Mucosa of descending colon (tissue), 3 donors: ENCODE data around the gene ANGPTL4. TPM values are rescaled to one million over a fixed set of nuclear protein-coding genes. Genes with fewer than 3 reads are reported as not detected.

ENCODE experiments used
- ATAC-seq: fragments of 200-7000 bp; cut with Tn5 transposase; one replicate; pipeline ENCODE4 v1.9.1; 2020; ENCODE audit warnings: mild to moderate bottlenecking, moderate library complexity
- DNase-seq, 3 donors: peaks; one replicate each; pipeline ENCODE4 v3.0.0-alpha.2; 2020
- H3K36me3 ChIP-seq: fragments of 200-600 bp; one replicate; pipeline ENCODE4 v1.8.0; 2021; ENCODE audit warnings: low read depth, mild to moderate bottlenecking
- H3K4me1 ChIP-seq: fragments of 200-600 bp; one replicate; pipeline ENCODE4 v1.8.0; 2021; ENCODE audit warnings: low read depth, mild to moderate bottlenecking
- H3K4me3 ChIP-seq: fragments of 200-600 bp; one replicate; pipeline ENCODE4 v1.8.0; 2021; ENCODE audit warnings: mild to moderate bottlenecking
- H3K9me3 ChIP-seq: fragments of 200-600 bp; one replicate; pipeline ENCODE4 v1.8.0; 2021; ENCODE audit warnings: mild to moderate bottlenecking
- intact Hi-C, 2 donors: fragments of 100-400 bp; cut with DNase I in 1 of 2; cut with micrococcal nuclease in 1 of 2; formaldehyde crosslinking; loops; one replicate each; pipeline versions ENCODE4 v1.11.0 to v1.11.1; 2022; cut with DNase I, micrococcal nuclease
- total RNA-seq, 3 donors: library from RNA; stranded (reverse); fragmentation: NEBNext Ultra II Directional in 2 of 3; extraction: Animal tissue kit (Norgen Biotek cat#: 25700) in 2 of 3; gene quantifications; one replicate each; pipeline versions ENCODE4 v1.2.1 to v1.2.4, GENCODE V29; 2021 to 2023
- TF ChIP-seq, protein P1 (sequence below): fragments of 200-600 bp; IDR thresholded peaks from one replicate; pipeline ENCODE4 v1.8.0; 2022; ENCODE audit warnings: antibody characterized with exemption, mild to moderate bottlenecking
- donor health status: DM: no; HTN: no; CAD: no; lungs with moderate emphysema.
- donor health status: DM: no; HTN: no; CAD: no.
- donor health status: DM: no; HTN: yes; CAD: no.

The ANGPTL4 gene
- total RNA-seq, 3 donors from 2014 or later, result 2.8 to 9.5 (median 2.9) TPM

GRCh38 chr19:8388612-8388958 is 24.6 kb downstream of the ANGPTL4 start:
- Histone ChIP-seq H3K4me3 (no peak overlapping the region), H3K36me3 (no peaks in the 10 kb centered on the region), H3K9me3 (no peaks in the 10 kb centered on the region), H3K4me1 (peaks cover 23% of the 10 kb centered on the region)
- TF ChIP-seq, protein P1, sequence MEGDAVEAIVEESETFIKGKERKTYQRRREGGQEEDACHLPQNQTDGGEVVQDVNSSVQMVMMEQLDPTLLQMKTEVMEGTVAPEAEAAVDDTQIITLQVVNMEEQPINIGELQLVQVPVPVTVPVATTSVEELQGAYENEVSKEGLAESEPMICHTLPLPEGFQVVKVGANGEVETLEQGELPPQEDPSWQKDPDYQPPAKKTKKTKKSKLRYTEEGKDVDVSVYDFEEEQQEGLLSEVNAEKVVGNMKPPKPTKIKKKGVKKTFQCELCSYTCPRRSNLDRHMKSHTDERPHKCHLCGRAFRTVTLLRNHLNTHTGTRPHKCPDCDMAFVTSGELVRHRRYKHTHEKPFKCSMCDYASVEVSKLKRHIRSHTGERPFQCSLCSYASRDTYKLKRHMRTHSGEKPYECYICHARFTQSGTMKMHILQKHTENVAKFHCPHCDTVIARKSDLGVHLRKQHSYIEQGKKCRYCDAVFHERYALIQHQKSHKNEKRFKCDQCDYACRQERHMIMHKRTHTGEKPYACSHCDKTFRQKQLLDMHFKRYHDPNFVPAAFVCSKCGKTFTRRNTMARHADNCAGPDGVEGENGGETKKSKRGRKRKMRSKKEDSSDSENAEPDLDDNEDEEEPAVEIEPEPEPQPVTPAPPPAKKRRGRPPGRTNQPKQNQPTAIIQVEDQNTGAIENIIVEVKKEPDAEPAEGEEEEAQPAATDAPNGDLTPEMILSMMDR, result no peak
- DNase-seq (peak in 1 of 3 donors; percentile 2), ATAC-seq (no peak)
- intact Hi-C loops, result no loop called here

DNA sequence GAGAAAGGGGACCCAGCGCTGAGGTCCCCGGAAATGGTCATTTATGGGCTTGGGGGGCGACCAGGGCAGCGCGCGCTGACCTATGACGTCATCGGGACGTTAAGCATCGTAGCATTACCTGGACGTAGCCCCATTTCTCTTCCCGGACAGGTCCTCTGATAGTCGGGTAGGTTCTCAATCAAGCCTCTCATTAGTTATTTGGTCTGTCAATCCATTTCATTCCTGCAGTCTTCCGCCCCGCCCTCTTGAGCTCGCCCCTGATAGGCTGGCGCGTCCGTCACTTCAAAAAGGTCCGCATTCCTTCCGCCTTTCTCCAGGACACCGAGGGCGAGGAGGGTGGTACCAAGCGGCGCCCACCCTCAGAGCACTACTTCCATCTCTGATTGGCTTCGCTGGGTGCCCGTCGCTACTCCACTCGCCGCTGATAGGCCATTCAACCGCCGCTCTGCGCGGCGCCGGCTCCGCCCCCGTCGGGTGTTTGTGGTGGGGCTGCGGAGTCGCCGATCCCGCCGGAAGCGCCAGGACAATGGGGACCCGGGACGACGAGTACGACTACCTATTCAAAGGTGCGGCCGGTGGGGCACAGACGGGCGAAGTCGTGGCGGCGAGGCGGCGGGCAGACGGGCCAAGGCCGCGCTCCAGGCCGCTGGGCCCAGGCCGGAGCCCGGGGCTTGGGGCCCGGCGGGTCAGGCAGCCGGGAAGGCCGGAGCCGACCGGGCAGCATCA is 26.1 kb downstream of the ANGPTL4 start, which contains the start of gene RAB11B:
Gene RAB11B, plus strand, starts transcription at position 470 of the 726 bp plus-strand sequence. Its CDS starts 57 bp downstream, at position 527.
- TF ChIP-seq, protein P1, result no peak
- Histone ChIP-seq H3K4me1 (peaks cover 32% of the 10 kb centered on the region), H3K36me3 (no peaks in the 10 kb centered on the region), H3K4me3 (peak within 1 kb of the TSS; percentile 67), H3K9me3 (no peaks in the 10 kb centered on the region)
- intact Hi-C loops, result no loop called here
- peak; percentile 92 for ATAC-seq
- peak; percentile 99 to 100 (median 100) for DNase-seq

- TF ChIP-seq, protein P1, result no peak
- intact Hi-C loops, result no loop called here
- ATAC-seq (peak; percentile 88), DNase-seq (peak; percentile 96 to 99 (median 98))
- no peaks in the 10 kb centered on the region for H3K9me3 ChIP-seq
- no peaks in the 10 kb centered on the region for H3K36me3 ChIP-seq
- peaks cover 32% of the 10 kb centered on the region for H3K4me1 ChIP-seq
- H3K4me3 ChIP-seq, result peak overlapping the region; percentile 67
Measured at GRCh38 chr19:8390617-8390981, 26.6 kb downstream of the ANGPTL4 start.

- intact Hi-C loops, result no loop called here
- H3K4me1 ChIP-seq, result peaks cover 32% of the 10 kb centered on the region
- no peak overlapping the region for H3K4me3 ChIP-seq
Measured at GRCh38 chr19:8391198-8392016, 27.5 kb downstream of the ANGPTL4 start.

GRCh38 chr19:8392017-8392591 is 28.1 kb downstream of the ANGPTL4 start:
- Histone ChIP-seq H3K4me1 (peaks cover 37% of the 10 kb centered on the region), H3K36me3 (no peaks in the 10 kb centered on the region), H3K4me3 (no peak overlapping the region), H3K9me3 (no peaks in the 10 kb centered on the region)
- TF ChIP-seq, protein P1, result no peak
- DNase-seq, result peak in 2 of 3 donors; percentile 35 to 46
- ATAC-seq, result no peak
- intact Hi-C loops, result no loop called here

More at GRCh38 chr19:8391198-8392016, 27.5 kb downstream of the ANGPTL4 start:
- Histone ChIP-seq H3K9me3 (no peaks in the 10 kb centered on the region), H3K36me3 (no peaks in the 10 kb centered on the region)
- DNase-seq (peak in 2 of 3 donors; percentile 53 to 66), ATAC-seq (no peak)
- TF ChIP-seq, protein P1, result no peak
